ENCODE results near the gene RNF13. TPM values are rescaled to one million over a fixed set of nuclear protein-coding genes. Genes with fewer than 3 reads are reported as not detected.
A peak's percentile ranks its signal among the peaks of the same experiment; 100 is the strongest.
"Not testable (repeated sequence)": the region's sequence is repeated elsewhere in the genome, so short reads cannot be mapped to it uniquely, and the experiment has no call there.

RNF13 gene
- total and polyA plus RNA-seq, 3 donors from 2014 or later, result 41.7 to 85.0 (median 81.8) TPM

DNA sequence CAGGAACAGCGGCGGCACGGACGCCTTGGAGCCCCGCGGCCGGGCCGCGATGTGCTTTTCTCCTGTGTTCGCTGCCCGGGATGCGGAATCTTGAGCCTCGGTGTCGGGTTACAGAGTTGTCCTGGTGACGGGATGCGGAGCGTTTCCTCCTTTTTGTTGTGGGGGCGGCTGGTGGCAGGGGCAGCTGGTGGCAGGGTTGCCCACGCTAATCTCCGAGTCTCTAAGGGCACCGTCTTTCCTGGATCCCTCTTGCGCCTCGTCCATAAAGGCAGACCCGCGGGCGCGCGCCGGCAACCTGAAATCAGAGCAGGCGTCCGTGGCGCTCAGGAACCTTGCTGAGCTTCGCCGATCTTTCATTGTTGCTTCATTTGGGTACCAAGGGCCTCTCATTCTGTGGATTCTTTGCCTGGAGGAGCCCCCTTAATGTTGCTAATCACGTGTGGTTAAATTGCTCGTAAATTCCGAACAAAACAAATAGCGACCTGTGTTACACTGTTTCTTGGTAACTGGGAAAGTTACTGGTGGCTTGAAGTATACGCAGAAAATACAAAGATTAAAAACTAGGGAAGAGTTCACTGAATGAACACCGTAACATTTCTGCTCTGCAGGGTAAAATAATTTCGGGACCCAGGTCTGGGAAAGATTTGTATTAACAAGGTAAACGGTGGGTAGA, 158.5 kb downstream of the RNF13 start:
- H3K4me1 ChIP-seq, result peaks cover 5% of the 10 kb centered on the region
- TF ChIP-seq, protein P1, sequence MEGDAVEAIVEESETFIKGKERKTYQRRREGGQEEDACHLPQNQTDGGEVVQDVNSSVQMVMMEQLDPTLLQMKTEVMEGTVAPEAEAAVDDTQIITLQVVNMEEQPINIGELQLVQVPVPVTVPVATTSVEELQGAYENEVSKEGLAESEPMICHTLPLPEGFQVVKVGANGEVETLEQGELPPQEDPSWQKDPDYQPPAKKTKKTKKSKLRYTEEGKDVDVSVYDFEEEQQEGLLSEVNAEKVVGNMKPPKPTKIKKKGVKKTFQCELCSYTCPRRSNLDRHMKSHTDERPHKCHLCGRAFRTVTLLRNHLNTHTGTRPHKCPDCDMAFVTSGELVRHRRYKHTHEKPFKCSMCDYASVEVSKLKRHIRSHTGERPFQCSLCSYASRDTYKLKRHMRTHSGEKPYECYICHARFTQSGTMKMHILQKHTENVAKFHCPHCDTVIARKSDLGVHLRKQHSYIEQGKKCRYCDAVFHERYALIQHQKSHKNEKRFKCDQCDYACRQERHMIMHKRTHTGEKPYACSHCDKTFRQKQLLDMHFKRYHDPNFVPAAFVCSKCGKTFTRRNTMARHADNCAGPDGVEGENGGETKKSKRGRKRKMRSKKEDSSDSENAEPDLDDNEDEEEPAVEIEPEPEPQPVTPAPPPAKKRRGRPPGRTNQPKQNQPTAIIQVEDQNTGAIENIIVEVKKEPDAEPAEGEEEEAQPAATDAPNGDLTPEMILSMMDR (IDR thresholded peaks at IDR 0.05), result no peak
- no peak for TF ChIP-seq POLR2A (IDR thresholded peaks at IDR 0.05)
- H3K4me3 ChIP-seq, result peak overlapping the region; percentile 78 to 87
- intact Hi-C loops (cut with DNase I; ENCODE audit: low total_unique reads), result loop anchor here (10.0 kb wide), 1 partner anchor 213 kb away; no protein-coding TSS in a partner anchor
- DNase-seq, result peak; percentile 87
- no peaks in the 10 kb centered on the region for H3K36me3 ChIP-seq (ENCODE audit: low read depth, missing control alignments)
- no peaks in the 10 kb centered on the region for H3K9me3 ChIP-seq
- WGBS, 2 donors, result 0 to 1% methylated on average over 19 to 28 of the region's 42 CpGs
- no peaks in the 10 kb centered on the region for H3K27me3 ChIP-seq
- peak overlapping the region; percentile 90 to 94 for H3K27ac ChIP-seq

DNA sequence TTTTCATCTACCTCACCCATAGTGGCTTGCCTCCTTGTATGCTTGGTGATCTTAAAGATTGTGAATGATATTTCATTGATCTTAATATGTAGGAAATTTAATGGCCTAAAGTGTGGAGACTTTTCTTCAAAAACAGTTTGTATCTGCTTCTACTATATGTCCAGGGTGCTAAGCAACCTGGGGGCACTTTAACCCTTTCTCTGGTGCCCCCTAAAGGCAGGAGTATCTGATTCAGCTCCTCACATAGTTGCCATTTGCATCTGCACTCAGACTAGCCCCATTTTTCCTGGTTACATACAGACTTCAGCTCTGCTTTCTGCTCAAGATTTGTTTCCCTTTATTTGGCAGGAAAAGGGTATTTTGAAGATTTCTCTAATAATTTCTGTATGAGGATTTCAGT, 162.9 kb downstream of the RNF13 start:
- no peaks in the 10 kb centered on the region for H3K4me1 ChIP-seq
- no peak overlapping the region for H3K27ac ChIP-seq
- TF ChIP-seq POLR2A (IDR thresholded peaks at IDR 0.05), result no peak
- TF ChIP-seq, protein P1 (IDR thresholded peaks at IDR 0.05), result no peak
- intact Hi-C loops (cut with DNase I; ENCODE audit: low total_unique reads), result loop anchor here (10.0 kb wide), 1 partner anchor 209 kb away; no protein-coding TSS in a partner anchor
- no peak for DNase-seq
- no peak overlapping the region for H3K4me3 ChIP-seq
- H3K9me3 ChIP-seq, result no peaks in the 10 kb centered on the region
- H3K36me3 ChIP-seq (ENCODE audit: low read depth, missing control alignments), result no peaks in the 10 kb centered on the region
- no peaks in the 10 kb centered on the region for H3K27me3 ChIP-seq

DNA sequence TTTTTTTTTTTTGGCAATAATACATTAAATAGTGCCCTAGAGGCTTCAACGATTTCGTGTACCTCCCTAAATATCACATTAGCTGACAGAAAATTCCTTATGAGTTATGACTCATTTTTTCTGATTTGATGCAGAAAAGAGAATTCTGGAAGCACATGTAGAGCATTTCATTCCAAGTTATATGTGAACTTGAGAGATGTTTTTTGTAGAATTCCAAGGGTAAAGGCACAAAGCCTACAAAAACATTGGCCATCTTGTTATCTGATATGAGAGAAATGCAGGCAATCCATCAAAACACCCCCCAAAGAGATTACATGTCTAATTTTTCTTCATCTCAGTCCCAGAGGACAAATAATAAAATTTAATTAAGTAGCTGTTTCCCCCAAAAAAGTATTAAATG, 164.4 kb downstream of the RNF13 start:
- intact Hi-C loops (cut with DNase I; ENCODE audit: low total_unique reads), result loop anchor here (10.0 kb wide), 1 partner anchor 207 kb away; no protein-coding TSS in a partner anchor
- Histone ChIP-seq H3K4me3 (no peak overlapping the region), H3K4me1 (no peaks in the 10 kb centered on the region), H3K27ac (no peak overlapping the region), H3K36me3 (ENCODE audit: low read depth, missing control alignments) (no peaks in the 10 kb centered on the region), H3K27me3 (no peaks in the 10 kb centered on the region), H3K9me3 (no peaks in the 10 kb centered on the region)
- WGBS, 2 donors, result 45 to 46% methylated on average over 2 of the region's 2 CpGs
- TF ChIP-seq, protein P1 (IDR thresholded peaks at IDR 0.05), result no peak
- TF ChIP-seq POLR2A (IDR thresholded peaks at IDR 0.05), result no peak
- DNase-seq, result no peak

DNA sequence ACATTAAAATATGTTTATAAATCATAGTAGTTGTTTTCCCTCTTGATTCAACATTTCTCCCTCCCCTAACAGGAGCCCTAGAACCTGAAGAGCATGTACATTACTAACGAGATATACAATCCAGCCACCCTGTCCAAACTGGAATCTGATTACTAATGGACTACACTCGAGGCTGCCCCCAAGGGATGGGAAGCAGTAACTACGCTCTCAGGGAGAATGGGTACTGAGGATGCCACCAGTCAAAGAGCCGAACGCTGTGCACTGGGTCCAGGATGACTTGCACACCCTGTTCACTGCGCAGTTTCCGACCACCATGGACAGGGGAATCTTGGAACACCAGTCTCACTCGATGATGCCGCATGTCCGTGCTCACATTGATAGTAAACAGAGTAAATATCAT, 169.0 kb downstream of the RNF13 start:
- H3K27ac ChIP-seq; DNase-seq; H3K4me3 ChIP-seq; H3K27me3 ChIP-seq; H3K9me3 ChIP-seq; H3K36me3 ChIP-seq (ENCODE audit: low read depth, missing control alignments); intact Hi-C loops (cut with DNase I; ENCODE audit: low total_unique reads); H3K4me1 ChIP-seq: not testable (repeated sequence)
- WGBS, 2 donors, result 78 to 82% methylated on average over 3 to 8 of the region's 10 CpGs

DNA sequence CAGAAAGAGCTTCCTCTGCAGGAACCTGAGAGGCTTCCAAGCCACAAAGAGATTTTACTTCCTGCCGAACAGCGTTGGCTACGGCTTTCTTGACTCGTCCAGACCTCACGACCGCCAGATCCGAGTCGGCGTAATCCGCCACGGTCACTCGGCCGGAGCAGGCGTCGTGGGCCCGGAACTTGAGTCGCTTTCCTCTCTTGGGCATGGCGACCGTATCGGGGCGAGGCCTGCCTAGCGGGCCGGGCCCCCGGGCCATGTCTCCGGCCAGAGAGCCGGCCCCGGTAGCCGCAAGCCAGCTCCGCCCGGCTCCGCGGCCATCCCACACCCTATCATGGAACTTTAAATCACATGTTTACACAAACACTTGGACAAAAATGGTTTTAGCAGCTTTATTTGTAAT, 170.0 kb downstream of the RNF13 start:
- H3K4me3 ChIP-seq; H3K4me1 ChIP-seq; H3K27me3 ChIP-seq; H3K36me3 ChIP-seq (ENCODE audit: low read depth, missing control alignments); intact Hi-C loops (cut with DNase I; ENCODE audit: low total_unique reads); H3K27ac ChIP-seq; H3K9me3 ChIP-seq; DNase-seq: not testable (repeated sequence)
- 94 to 95% methylated on average over 32 of the region's 32 CpGs for WGBS, 2 donors

DNA sequence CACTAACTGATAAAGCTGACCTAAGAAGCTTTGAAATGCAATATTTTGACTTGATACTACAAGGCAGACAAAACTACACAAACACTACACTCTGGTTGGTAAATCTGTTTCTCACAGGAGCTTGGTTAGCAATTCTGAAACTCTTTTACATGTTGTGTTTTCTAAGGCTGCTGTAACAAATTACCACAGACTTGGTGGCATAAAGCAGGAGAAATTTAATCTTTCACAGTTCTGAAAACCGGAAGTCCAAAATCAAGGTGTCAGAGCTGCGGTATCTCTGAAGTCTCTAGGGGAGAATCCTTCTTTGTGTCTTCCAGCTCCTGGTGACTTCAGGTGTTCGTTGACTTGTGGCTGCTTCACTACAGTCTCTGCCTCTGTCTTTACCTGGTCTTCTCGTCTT, 170.6 kb downstream of the RNF13 start:
- no peak for DNase-seq
- H3K27ac ChIP-seq, result no peak overlapping the region
- TF ChIP-seq, protein P1 (IDR thresholded peaks at IDR 0.05), result no peak
- TF ChIP-seq POLR2A (IDR thresholded peaks at IDR 0.05), result no peak
- 89 to 97% methylated on average over 4 of the region's 4 CpGs for WGBS, 2 donors
- H3K4me1 ChIP-seq, result no peaks in the 10 kb centered on the region
- intact Hi-C loops (cut with DNase I; ENCODE audit: low total_unique reads), result no loop called here
- H3K27me3 ChIP-seq, result no peaks in the 10 kb centered on the region
- H3K9me3 ChIP-seq, result no peaks in the 10 kb centered on the region
- no peak overlapping the region for H3K4me3 ChIP-seq
- H3K36me3 ChIP-seq (ENCODE audit: low read depth, missing control alignments), result no peaks in the 10 kb centered on the region
